Central memory CD8-positive, alpha-beta T cell (primary cell): Measurements from ENCODE around the gene RIN2.

ENCODE experiments used
- ATAC-seq: fragments of 150-1000 bp; cut with Tn5 transposase; replicated peaks from 2 replicates; pipeline ENCODE4 v1.10.0; 2022; ENCODE audit warnings: mild to moderate bottlenecking, moderate FRiP score, moderate number of reproducible peaks; ENCODE audit not compliant: poor library complexity, severe bottlenecking; ENCODE audit errors: extremely low read depth
- DNase-seq, 2 donors: peaks; one replicate each; pipeline ENCODE4 v3.0.0; 2021; ENCODE audit warnings: low spot score in 2 of 2
- H3K27ac Mint-ChIP-seq: one replicate; pipeline ENCODE4 v1.8.0; 2022; ENCODE audit warnings: low read depth, mild to moderate bottlenecking, moderate library complexity, mixed read lengths
- H3K27me3 Mint-ChIP-seq: one replicate; pipeline ENCODE4 v1.8.0; 2022; ENCODE audit warnings: mixed read lengths
- H3K36me3 Mint-ChIP-seq: one replicate; pipeline ENCODE4 v1.8.0; 2022; ENCODE audit warnings: mild to moderate bottlenecking, moderate library complexity, mixed read lengths; ENCODE audit not compliant: insufficient read depth
- H3K4me1 Mint-ChIP-seq: one replicate; pipeline ENCODE4 v1.8.0; 2022; ENCODE audit warnings: mixed read lengths
- H3K4me3 Mint-ChIP-seq: one replicate; pipeline ENCODE4 v1.8.0; 2022; ENCODE audit warnings: mild to moderate bottlenecking, moderate library complexity, mixed read lengths
- H3K9me3 Mint-ChIP-seq: one replicate; pipeline ENCODE4 v1.8.0; 2022; ENCODE audit warnings: mixed read lengths

The RIN2 gene

DNA sequence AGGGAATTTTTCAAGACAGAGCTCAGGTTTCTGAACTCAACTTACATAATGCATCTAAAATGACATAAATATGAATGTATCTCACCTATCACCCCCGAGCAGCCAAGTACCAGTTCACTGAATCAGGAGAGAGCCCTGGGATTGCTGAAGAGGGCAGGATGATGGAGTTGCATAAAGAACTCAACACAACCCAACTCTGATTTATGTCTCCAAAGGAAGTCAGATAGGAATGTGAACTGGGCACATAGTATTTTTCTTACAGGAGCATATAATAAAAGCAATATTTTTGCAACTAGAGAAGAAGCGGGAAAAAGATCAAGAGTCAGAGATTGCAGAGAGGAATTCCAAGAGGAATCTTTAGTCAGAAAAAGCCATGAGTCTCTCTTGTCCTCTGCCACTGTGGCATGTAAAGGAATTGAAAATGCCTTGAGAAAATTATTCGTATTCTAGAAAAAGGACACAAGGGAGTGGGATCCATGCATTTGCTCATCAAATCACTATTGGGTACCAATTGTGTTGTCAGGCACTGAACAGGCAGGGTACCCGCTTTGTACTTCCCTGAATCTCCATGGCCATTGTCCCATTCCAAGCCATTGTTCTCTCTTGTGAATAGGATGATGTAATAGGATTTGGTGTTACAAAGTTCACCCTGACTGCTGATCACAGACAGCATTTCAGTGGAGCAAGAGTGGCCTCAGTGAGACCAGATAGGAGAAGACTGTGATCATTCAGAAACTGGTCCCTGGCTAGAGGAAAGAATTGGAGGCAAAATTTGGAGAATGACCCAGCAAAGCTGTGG, 16.3 kb downstream of the RIN2 start:
- Mint-ChIP-seq H3K4me1 (no peaks in the 10 kb centered on the region), H3K27me3 (peaks cover 22% of the 10 kb centered on the region), H3K27ac (no peak overlapping the region), H3K9me3 (no peaks in the 10 kb centered on the region), H3K36me3 (no peaks in the 10 kb centered on the region), H3K4me3 (no peak overlapping the region)
- ATAC-seq: no peak
- no peak for DNase-seq

DNA sequence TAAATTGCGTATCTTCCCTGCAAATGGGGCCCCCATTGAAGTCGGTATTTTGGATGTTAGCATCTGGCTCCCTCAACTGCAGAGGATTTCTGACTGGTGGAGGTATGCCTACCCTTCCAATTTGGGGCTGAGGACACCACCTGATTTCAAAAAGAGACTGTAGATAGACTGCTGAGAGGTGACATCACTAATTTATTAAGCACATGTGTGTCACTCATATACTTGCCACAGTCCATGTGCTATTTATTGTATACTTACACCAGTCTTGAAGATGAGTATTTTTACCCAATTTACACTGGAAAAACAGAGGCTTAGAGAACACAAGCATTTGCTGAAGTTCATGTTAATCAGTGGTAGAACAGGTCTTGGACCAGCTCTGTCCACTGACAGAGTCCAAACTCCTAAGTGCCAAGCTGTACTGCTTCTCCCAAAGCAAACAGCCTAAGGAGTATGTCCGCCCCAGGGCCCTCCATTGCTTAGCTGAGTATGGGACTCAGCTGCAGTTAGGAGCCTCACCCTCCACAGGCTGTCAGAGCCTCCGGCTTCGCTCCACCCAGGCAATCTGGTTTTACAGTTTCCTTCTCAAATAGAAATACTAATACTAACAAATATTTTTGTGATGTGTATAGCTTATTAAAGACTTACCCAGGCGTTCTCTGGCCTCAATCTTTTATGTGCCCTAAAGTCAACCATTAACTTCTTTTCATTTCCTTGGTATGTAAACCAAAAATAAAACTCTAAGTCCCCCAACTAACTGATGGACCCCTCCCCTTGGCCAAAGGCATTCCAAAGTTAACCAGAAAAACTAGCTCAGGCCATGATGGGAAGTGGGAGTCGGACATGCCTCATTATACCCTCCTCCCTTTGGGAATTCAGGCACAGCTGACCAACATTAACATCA, 17.5 kb downstream of the RIN2 start:
- no peak for ATAC-seq

DNA sequence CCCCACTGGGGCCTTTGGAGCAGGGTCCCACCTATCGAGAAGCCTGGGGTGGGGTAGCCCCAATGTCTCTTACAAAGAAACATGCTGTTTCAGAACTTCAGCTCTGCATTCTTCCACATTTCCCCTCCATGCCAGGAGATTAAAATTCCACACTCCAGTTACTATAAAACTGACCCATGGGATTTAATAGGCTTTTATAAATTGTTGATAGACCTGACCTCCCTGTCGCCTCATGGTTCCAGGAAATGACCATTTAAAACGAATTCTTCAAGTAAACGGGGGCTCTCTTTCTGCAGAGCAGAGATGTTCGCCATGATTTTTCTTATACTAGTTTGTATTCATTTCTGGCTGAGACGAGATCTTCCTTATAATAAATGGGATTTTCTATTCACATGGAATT, 19.3 kb downstream of the RIN2 start:
- Mint-ChIP-seq H3K9me3 (no peaks in the 10 kb centered on the region), H3K4me1 (no peaks in the 10 kb centered on the region), H3K27me3 (peaks cover 22% of the 10 kb centered on the region), H3K4me3 (no peak overlapping the region), H3K36me3 (no peaks in the 10 kb centered on the region), H3K27ac (no peak overlapping the region)
- ATAC-seq: no peak
- no peak for DNase-seq

More for the DNA sequence above, 17.5 kb downstream of the RIN2 start:
- Mint-ChIP-seq H3K27ac (no peak overlapping the region), H3K36me3 (no peaks in the 10 kb centered on the region), H3K4me1 (no peaks in the 10 kb centered on the region), H3K4me3 (no peak overlapping the region), H3K9me3 (no peaks in the 10 kb centered on the region), H3K27me3 (peaks cover 22% of the 10 kb centered on the region)
- DNase-seq: no peak

DNA sequence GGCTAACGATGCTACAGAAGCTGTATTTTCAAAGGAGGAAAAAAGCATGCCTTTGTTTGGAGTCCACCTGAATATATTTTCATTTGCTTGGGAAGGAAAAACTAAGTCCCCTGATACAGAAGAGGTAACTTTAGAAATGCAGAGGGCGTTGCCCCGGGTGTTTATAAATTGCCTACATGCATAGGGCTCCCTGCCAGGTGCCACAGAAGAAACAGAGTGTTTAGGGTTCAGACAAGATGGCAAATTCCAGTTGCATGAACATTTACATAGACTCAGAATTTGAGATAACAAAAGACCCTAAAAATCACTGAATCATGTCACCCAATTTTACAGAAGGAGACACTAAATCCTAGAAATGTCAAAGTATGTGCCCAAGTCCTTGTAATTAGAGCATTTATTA, 19.9 kb downstream of the RIN2 start:
- H3K27me3 Mint-ChIP-seq: peaks cover 27% of the 10 kb centered on the region
- no peak overlapping the region for H3K27ac Mint-ChIP-seq
- H3K9me3 Mint-ChIP-seq: no peaks in the 10 kb centered on the region
- H3K4me1 Mint-ChIP-seq: no peaks in the 10 kb centered on the region
- no peak overlapping the region for H3K4me3 Mint-ChIP-seq
- no peak for ATAC-seq
- DNase-seq: no peak
- H3K36me3 Mint-ChIP-seq: no peaks in the 10 kb centered on the region

DNA sequence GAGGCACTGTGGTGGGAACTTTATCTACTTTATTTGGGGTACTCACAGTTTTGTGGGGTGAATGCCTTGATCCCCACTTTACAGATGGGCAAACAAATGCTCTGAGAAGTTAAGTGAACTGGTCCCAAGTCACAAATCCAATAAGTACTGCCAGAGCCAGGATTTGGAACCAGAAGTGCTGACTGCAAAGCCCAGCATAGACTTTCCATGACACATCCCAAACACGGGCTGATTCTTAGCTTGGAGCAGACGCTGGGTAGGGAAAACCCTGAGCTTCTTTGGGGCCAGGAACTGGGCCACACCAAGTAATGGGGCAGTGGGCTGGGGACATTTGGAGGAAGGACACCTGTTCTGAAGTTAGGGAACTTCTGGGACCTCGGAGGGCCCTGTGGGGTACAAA, 20.3 kb downstream of the RIN2 start:
- no peak overlapping the region for H3K4me3 Mint-ChIP-seq
- H3K27ac Mint-ChIP-seq: no peak overlapping the region
- H3K4me1 Mint-ChIP-seq: no peaks in the 10 kb centered on the region
- H3K27me3 Mint-ChIP-seq: peaks cover 31% of the 10 kb centered on the region
- no peaks in the 10 kb centered on the region for H3K36me3 Mint-ChIP-seq
- no peak for DNase-seq
- ATAC-seq: no peak
- no peaks in the 10 kb centered on the region for H3K9me3 Mint-ChIP-seq

DNA sequence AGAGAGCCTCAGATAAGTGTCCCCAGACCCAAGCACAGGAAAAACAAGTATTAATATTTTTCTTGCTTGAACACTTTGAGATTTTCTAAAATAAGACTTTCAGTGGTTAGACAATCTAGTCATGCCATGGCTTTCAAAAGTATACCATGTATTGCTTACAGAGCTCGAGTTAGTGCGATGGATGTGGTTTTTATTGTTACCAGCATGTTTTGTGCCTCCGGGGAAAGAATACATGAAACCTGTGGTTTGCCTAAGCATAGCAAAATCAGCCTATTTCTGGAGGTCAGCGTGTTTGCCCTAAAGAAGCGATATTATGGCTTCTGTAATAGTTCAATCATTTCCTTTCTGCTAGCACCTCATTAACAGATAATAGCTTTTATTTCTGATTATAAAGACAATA, 21.6 kb downstream of the RIN2 start:
- Mint-ChIP-seq H3K27ac (no peak overlapping the region), H3K27me3 (peaks cover 35% of the 10 kb centered on the region), H3K4me1 (no peaks in the 10 kb centered on the region), H3K4me3 (no peak overlapping the region), H3K36me3 (no peaks in the 10 kb centered on the region), H3K9me3 (no peaks in the 10 kb centered on the region)
- ATAC-seq (no peak), DNase-seq (no peak)

DNA sequence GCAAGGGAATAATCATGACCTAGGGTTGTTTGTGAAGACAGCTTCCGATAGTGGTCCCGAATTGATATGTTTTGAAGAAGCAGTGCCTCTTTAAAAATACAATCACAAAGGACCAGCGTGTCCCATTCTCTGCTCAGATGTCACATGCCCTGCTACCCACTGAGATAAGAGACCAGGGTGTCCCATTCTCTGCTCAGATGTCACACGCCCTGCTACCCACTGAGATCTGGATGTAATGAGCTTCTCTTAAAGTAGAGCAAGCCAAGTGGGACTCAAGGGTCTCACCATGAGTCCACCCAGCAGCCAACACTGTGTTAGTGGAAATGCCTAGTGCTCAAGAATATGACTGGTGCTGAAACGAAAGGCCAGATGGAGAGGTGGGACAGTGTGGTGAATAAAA, 22.2 kb downstream of the RIN2 start:
- H3K4me1 Mint-ChIP-seq: no peaks in the 10 kb centered on the region
- ATAC-seq (no peak), DNase-seq (no peak)
- no peaks in the 10 kb centered on the region for H3K36me3 Mint-ChIP-seq
- H3K9me3 Mint-ChIP-seq: no peaks in the 10 kb centered on the region
- no peak overlapping the region for H3K27ac Mint-ChIP-seq
- H3K4me3 Mint-ChIP-seq: no peak overlapping the region
- H3K27me3 Mint-ChIP-seq: peaks cover 35% of the 10 kb centered on the region

DNA sequence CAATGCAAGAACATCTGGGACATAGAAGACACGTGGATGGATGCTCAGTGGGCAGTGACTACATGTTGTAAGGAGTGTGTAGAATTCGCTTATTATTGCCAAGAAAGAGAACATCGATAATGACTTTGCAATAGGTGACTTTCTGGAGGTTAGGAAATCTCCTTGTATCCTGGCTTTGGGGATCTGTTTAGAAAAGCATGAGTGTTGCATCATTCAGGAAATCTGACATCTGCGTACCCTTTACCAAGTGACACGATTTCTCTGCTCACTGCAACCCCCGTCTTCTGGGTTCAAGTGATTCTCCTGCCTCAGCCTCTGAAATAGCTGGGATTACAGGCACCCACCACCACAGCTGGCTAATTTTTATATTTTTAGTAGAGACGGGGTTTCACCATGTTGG, 23.2 kb downstream of the RIN2 start:
- DNase-seq (no peak), ATAC-seq (no peak)
- peaks cover 35% of the 10 kb centered on the region for H3K27me3 Mint-ChIP-seq
- no peaks in the 10 kb centered on the region for H3K36me3 Mint-ChIP-seq
- no peaks in the 10 kb centered on the region for H3K4me1 Mint-ChIP-seq
- no peaks in the 10 kb centered on the region for H3K9me3 Mint-ChIP-seq
- H3K27ac Mint-ChIP-seq: no peak overlapping the region
- no peak overlapping the region for H3K4me3 Mint-ChIP-seq

DNA sequence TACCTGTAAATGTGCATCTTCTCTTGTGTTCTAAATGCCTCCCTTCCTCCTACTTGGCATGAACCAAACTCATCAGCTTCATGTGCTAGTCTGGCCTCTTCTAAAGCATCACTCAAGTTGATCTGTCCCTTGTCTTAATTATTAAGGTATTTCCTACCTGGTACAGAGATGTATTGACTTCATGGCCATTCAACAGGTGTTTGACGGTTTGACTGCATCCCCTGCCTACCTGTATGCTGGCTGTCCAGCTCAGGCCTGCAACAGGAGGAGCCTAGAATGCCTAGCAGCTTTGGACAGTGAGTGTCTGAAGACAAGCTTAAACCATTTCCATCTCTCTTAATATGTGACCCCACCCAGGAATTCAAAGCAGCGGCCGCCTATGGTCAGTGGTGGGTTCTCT, 24.6 kb downstream of the RIN2 start:
- no peak for ATAC-seq
- Mint-ChIP-seq H3K27ac (no peak overlapping the region), H3K4me1 (no peaks in the 10 kb centered on the region), H3K27me3 (peaks cover 21% of the 10 kb centered on the region), H3K36me3 (no peaks in the 10 kb centered on the region), H3K9me3 (no peaks in the 10 kb centered on the region), H3K4me3 (no peak overlapping the region)
- no peak for DNase-seq

DNA sequence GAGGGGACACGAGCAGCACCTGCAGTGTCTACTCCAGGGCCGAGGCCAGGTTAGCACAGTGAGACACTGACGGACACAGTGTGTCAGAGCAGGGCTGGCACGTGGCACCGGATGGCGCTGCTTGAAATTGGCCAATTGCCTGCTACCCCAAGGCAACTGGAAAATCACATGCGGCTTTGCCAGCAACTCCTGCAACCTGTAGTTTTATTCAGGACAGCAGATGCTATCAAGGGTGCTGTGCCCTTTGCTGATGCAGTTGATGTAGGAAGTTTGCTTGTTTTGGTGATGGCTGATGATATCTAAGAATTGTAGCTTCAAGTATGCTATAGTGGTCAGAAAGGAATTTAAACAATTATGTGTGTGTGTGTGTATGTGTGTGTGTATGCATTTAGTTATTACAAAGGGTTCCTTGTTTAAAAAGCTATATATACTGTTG, 25.9 kb downstream of the RIN2 start:
- peaks cover 14% of the 10 kb centered on the region for H3K27me3 Mint-ChIP-seq
- H3K36me3 Mint-ChIP-seq: no peaks in the 10 kb centered on the region
- H3K9me3 Mint-ChIP-seq: peaks cover 6% of the 10 kb centered on the region
- H3K4me1 Mint-ChIP-seq: no peaks in the 10 kb centered on the region
- H3K4me3 Mint-ChIP-seq: no peak overlapping the region
- DNase-seq (no peak), ATAC-seq (no peak)
- H3K27ac Mint-ChIP-seq: no peak overlapping the region

DNA sequence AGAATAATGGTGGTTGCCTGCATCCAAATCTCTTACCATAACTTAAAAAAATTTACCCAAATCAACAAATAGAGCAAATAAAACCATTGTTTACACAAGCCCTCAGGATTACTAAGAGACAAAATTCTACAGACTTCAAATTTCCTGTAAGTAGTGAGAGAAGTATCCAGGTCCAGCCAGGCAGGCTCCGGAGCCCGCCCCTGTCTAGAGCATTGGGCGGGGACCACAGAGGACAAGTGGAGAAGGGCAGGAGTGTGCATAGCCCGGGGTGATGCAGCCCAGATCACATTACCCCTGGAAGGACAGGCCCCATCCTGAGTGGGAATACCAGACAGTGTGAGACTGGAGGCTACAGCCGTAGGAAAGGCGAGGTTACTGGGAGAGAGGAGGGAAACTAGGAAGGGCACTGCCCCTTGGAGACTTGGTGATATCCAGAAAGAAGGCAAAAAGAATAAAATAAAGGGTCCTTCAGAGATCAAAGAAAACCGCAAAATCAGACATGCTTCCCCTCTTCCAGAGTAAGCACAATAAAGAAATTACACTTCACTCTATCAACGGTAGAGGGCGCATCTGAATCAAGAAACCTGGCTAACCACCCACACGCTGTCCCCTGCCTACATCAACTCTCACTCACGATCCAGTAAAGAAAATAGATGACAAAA, 26.6 kb downstream of the RIN2 start:
- H3K27ac Mint-ChIP-seq: no peak overlapping the region
- H3K27me3 Mint-ChIP-seq: peaks cover 14% of the 10 kb centered on the region
- H3K4me1 Mint-ChIP-seq: no peaks in the 10 kb centered on the region
- ATAC-seq: no peak
- H3K36me3 Mint-ChIP-seq: no peaks in the 10 kb centered on the region
- DNase-seq: no peak
- H3K9me3 Mint-ChIP-seq: peaks cover 6% of the 10 kb centered on the region
- no peak overlapping the region for H3K4me3 Mint-ChIP-seq

DNA sequence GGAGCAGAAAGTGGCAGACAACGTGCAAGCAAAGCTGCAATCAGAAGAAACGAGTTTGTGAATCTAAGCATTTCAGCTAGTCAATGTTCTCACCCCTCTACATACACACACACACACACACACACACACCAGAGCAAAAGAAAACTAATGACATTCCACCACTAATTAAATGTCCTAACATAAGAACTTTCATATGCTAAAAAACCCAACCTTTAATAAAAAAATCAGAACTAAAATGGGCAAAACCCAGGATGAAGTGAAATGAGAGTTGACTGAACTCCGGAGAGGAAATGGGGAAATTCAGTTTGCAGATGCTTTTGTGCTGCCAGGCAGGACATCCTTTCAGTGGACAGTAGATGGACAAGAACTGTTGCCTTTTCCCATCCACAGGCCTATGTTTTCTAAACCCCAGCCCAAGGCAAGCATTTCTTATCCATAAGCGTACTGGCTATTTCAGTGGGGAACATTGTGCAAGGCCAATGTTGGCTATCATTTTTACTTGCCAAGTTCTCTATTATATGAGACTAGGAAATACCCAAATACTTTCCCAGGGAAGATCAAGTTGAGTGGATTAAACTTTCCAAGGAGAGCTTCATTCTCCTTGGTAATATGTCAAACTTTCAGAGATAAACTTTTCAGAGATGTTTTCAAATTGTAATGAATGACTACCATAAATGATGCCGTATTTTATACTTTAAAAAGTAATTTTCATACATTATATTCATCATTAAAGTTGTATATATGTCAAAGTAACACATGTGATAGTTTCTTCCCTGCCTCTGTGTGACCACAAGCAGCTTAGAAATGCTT, 27.3 kb downstream of the RIN2 start:
- H3K27me3 Mint-ChIP-seq: peaks cover 14% of the 10 kb centered on the region
- no peak for ATAC-seq
- no peak overlapping the region for H3K4me3 Mint-ChIP-seq
- no peak overlapping the region for H3K27ac Mint-ChIP-seq
- no peaks in the 10 kb centered on the region for H3K4me1 Mint-ChIP-seq
- no peaks in the 10 kb centered on the region for H3K36me3 Mint-ChIP-seq
- no peak for DNase-seq
- H3K9me3 Mint-ChIP-seq: peaks cover 6% of the 10 kb centered on the region
